MM.1S (cell line): ENCODE data around the gene PPWD1.

ENCODE experiments used
- DNase-seq: peaks from one replicate; pipeline ENCODE4 v3.0.0-alpha.2; 2015
- H2AFZ ChIP-seq: fragments of 300-600 bp; sonication (generic); 2 replicates; pipeline ENCODE4 v1.6.0; 2016; ENCODE audit warnings: antibody characterized with exemption, low read length
- H3F3A ChIP-seq: fragments of 300-600 bp; sonication (generic); 2 replicates; pipeline ENCODE4 v1.6.1; 2016; ENCODE audit warnings: mild to moderate bottlenecking, antibody characterized with exemption, low read length, moderate library complexity, mixed read lengths; ENCODE audit not compliant: insufficient read depth
- H3K27ac ChIP-seq: fragments of 300-600 bp; sonication (generic); 2 replicates; pipeline ENCODE4 v1.5.1; 2016; ENCODE audit warnings: mild to moderate bottlenecking, low read length
- H3K27me3 ChIP-seq: fragments of 300-600 bp; sonication (generic); replicated peaks from 2 replicates; pipeline ENCODE4 v1.6.0; 2016; ENCODE audit warnings: low read length; ENCODE audit not compliant: insufficient read depth
- H3K36me3 ChIP-seq: fragments of 300-600 bp; sonication (generic); replicated peaks from 2 replicates; pipeline ENCODE4 v1.6.1; 2016; ENCODE audit warnings: mild to moderate bottlenecking, low read length, mixed read lengths; ENCODE audit not compliant: insufficient read depth
- H3K4me1 ChIP-seq: fragments of 300-600 bp; sonication (generic); 2 replicates; pipeline ENCODE4 v1.6.1; 2016; ENCODE audit warnings: low read length, mixed read lengths
- H3K4me2 ChIP-seq: fragments of 300-600 bp; sonication (generic); 2 replicates; pipeline ENCODE4 v1.6.0; 2016; ENCODE audit warnings: low read depth, low read length
- H3K4me3 ChIP-seq: fragments of 300-600 bp; sonication (generic); 2 replicates; pipeline ENCODE4 v1.5.1; 2016; ENCODE audit warnings: low read length, mixed read lengths
- H3K79me2 ChIP-seq: fragments of 300-600 bp; sonication (generic); 2 replicates; pipeline ENCODE4 v1.6.1; 2016; ENCODE audit warnings: mixed run types, low read length, mixed read lengths
- H3K9ac ChIP-seq: fragments of 300-600 bp; sonication (generic); 2 replicates; pipeline ENCODE4 v1.6.1; 2016; ENCODE audit warnings: low read length, mixed read lengths
- H3K9me2 ChIP-seq: fragments of 300-600 bp; sonication (generic); replicated peaks from 2 replicates; pipeline ENCODE4 v1.6.1; 2016; ENCODE audit warnings: mild to moderate bottlenecking, low read length, mixed read lengths; ENCODE audit not compliant: insufficient read depth
- H3K9me3 ChIP-seq: fragments of 300-600 bp; sonication (generic); replicated peaks from 2 replicates; pipeline ENCODE4 v1.6.1; 2016; ENCODE audit warnings: mild to moderate bottlenecking, low read length, mixed read lengths; ENCODE audit not compliant: insufficient read depth
- H4K20me1 ChIP-seq: fragments of 300-600 bp; sonication (generic); 2 replicates; pipeline ENCODE4 v1.6.1; 2016; ENCODE audit warnings: mild to moderate bottlenecking, low read length, moderate library complexity, mixed read lengths; ENCODE audit not compliant: insufficient read depth
- EZH2 ChIP-seq: fragments of 300-600 bp; sonication (generic); optimal IDR thresholded peaks from 2 replicates; pipeline ENCODE3; 2017; ENCODE audit warnings: low read depth, mild to moderate bottlenecking, antibody characterized with exemption, low read length, mixed read lengths
- EZH2phosphoT487 ChIP-seq: fragments of 300-600 bp; sonication (generic); IDR thresholded peaks from 2 replicates; pipeline ENCODE4 v1.6.1; 2018; ENCODE audit warnings: antibody characterized with exemption, low read length
- TF ChIP-seq, protein P1 (sequence below): fragments of 300-600 bp; sonication (generic); IDR thresholded peaks from 2 replicates; pipeline ENCODE4 v1.5.1; 2016; ENCODE audit warnings: antibody characterized with exemption, low read length, mixed read lengths

PPWD1 gene

DNA sequence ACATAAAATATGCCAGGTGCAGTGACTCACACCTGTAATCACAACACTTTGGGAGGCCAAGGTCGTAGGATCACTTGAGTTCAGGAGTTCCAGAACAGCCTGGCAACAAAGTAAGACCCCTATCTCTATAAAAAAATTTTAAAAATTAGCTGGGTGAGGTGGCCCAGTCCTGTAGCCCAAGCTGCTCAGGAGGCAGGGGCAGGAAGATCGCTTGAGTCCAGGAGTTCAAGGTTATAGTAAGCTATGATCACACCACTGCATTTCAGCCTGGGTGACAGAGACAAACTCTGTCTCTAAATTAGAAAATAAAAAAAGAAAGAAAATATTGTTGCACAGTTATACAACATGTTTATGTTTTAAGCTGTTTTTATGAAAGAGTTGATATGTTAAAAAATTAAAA, 6.9 kb upstream of the PPWD1 start:
- Histone ChIP-seq H3K9me3 (no peaks in the 10 kb centered on the region), H3K36me3 (peaks cover 2% of the 10 kb centered on the region; the same call in 1 of the 2 replicates), H2AFZ (no peak overlapping the region), H3F3A (no peaks in the 10 kb centered on the region), H3K27me3 (no peaks in the 10 kb centered on the region), H3K79me2 (peaks cover 16% of the 10 kb centered on the region), H4K20me1 (no peaks in the 10 kb centered on the region; the same call in 1 of the 2 replicates), H3K4me2 (no peak overlapping the region), H3K4me1 (no peaks in the 10 kb centered on the region), H3K27ac (no peak overlapping the region), H3K9me2 (no peaks in the 10 kb centered on the region), H3K4me3 (no peak overlapping the region), H3K9ac (no peak overlapping the region)
- TF ChIP-seq EZH2phosphoT487 (no peak), EZH2 (no peak)
- TF ChIP-seq, protein P1, sequence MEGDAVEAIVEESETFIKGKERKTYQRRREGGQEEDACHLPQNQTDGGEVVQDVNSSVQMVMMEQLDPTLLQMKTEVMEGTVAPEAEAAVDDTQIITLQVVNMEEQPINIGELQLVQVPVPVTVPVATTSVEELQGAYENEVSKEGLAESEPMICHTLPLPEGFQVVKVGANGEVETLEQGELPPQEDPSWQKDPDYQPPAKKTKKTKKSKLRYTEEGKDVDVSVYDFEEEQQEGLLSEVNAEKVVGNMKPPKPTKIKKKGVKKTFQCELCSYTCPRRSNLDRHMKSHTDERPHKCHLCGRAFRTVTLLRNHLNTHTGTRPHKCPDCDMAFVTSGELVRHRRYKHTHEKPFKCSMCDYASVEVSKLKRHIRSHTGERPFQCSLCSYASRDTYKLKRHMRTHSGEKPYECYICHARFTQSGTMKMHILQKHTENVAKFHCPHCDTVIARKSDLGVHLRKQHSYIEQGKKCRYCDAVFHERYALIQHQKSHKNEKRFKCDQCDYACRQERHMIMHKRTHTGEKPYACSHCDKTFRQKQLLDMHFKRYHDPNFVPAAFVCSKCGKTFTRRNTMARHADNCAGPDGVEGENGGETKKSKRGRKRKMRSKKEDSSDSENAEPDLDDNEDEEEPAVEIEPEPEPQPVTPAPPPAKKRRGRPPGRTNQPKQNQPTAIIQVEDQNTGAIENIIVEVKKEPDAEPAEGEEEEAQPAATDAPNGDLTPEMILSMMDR: no peak
- DNase-seq: no peak

DNA sequence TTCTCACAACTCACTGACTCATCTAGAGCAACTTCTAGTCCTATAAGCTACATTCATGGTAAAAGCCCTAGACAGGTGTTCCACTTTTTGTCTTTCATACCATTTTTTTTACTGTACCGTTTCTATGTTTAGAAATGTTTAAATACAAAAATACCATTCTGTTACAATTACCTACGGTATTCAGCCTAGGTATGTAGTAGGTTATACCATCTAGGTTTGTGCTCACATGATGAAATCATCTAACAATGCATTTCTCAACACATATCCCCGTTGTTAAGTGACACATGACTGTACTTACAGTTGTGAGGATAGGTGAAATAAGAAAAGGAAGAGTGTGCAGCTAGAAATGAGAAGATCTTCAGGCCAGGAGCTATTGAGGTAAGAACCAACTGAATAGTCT, 6.4 kb upstream of the PPWD1 start:
- Histone ChIP-seq H3K9ac (no peak overlapping the region), H3K9me3 (no peaks in the 10 kb centered on the region), H3K9me2 (no peaks in the 10 kb centered on the region), H4K20me1 (no peaks in the 10 kb centered on the region; the same call in 1 of the 2 replicates), H3K79me2 (peaks cover 21% of the 10 kb centered on the region), H3F3A (no peaks in the 10 kb centered on the region), H3K27me3 (no peaks in the 10 kb centered on the region), H3K4me3 (no peak overlapping the region), H3K4me2 (no peak overlapping the region), H3K36me3 (0 out of 2 replicates have a peak, but pooled peaks cover 2% of the 10 kb centered on the region), H3K27ac (no peak overlapping the region), H2AFZ (no peak overlapping the region), H3K4me1 (peaks cover 3% of the 10 kb centered on the region; the same call in 1 of the 2 replicates)
- DNase-seq: no peak
- TF ChIP-seq EZH2phosphoT487 (no peak), EZH2 (no peak)
- TF ChIP-seq, protein P1: no peak

DNA sequence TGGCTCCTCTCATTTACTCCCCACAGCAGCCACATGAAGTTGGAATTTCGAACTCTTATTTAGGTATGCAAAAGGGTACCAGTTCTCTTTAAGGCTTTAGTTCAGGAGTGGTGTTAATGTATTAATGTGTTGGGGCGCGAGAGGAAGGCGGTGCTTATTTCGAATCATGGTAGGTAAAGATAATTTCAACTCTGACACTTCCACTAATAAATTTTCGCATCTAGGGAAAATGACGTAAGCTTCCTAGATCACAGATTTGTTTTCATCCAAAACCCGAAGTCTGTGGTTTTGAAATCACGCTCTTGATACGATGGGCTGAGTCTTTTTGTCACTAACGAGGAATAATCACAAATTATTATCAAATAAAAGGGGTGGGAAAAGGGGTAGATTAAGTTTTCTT, 681 bp downstream of the PPWD1 start:
- Histone ChIP-seq H3K9ac (peak overlapping the region; percentile 79), H3K4me1 (peaks cover 10% of the 10 kb centered on the region; the same call in 1 of the 2 replicates), H3K79me2 (peaks cover 71% of the 10 kb centered on the region), H3K4me2 (peak overlapping the region; percentile 78), H3K9me2 (no peaks in the 10 kb centered on the region), H2AFZ (peak overlapping the region; percentile 65), H3K27ac (peak overlapping the region; percentile 80; the same call in 1 of the 2 replicates), H3K9me3 (no peaks in the 10 kb centered on the region), H3K36me3 (peaks cover 2% of the 10 kb centered on the region; the same call in 1 of the 2 replicates), H3K4me3 (peak overlapping the region; percentile 74), H3F3A (peaks cover 6% of the 10 kb centered on the region), H3K27me3 (no peaks in the 10 kb centered on the region), H4K20me1 (no peaks in the 10 kb centered on the region)
- TF ChIP-seq, protein P1: no peak
- TF ChIP-seq EZH2: no peak
- TF ChIP-seq EZH2phosphoT487: no peak
- no peak for DNase-seq
